GM23338 (cell line): Measurements from ENCODE around the gene CCDC9B.

Experiments used
- CREB1 ChIP-seq: fragments of 250-450 bp; sonication (Bioruptor Pico); IDR thresholded peaks from 2 replicates; pipeline ENCODE4 v1.5.0; 2020; ENCODE audit warnings: low read depth, mild to moderate bottlenecking, moderate library complexity
- CTCF ChIP-seq, 2 experiments: fragments of 200-600 bp in 1 of 2; sonication (generic) in 1 of 2; conservative IDR thresholded peaks; 2 replicates each; pipeline versions ENCODE4 v1.5.1 to v1.6.1; 2016 to 2017; ENCODE audit warnings: antibody characterized with exemption in 2 of 2, low read depth in 2 of 2, mild to moderate bottlenecking in 2 of 2, moderate library complexity in 1 of 2
- EZH2 ChIP-seq: fragments of 200-600 bp; sonication (generic); IDR thresholded peaks from one replicate; pipeline ENCODE4 v1.8.0; 2017; ENCODE audit warnings: antibody characterized with exemption, mild to moderate bottlenecking, low read depth; ENCODE audit not compliant: unreplicated experiment
- EZH2phosphoT487 ChIP-seq: fragments of 200-600 bp; sonication (generic); IDR thresholded peaks from one replicate; pipeline ENCODE4 v1.8.1; 2018; ENCODE audit warnings: antibody characterized with exemption; ENCODE audit not compliant: unreplicated experiment
- JUNB ChIP-seq: IDR thresholded peaks from one replicate; pipeline ENCODE4 v1.6.1; 2016; ENCODE audit warnings: antibody characterized with exemption; ENCODE audit not compliant: unreplicated experiment
- NANOG ChIP-seq: IDR thresholded peaks from 2 replicates; pipeline ENCODE4 v1.6.1; 2016; ENCODE audit warnings: antibody characterized with exemption, borderline replicate concordance
- POLR2AphosphoS5 ChIP-seq: IDR thresholded peaks from 2 replicates; pipeline ENCODE4 v1.6.1; 2016; ENCODE audit warnings: antibody characterized with exemption, low read depth

- TF ChIP-seq EZH2phosphoT487 (no peak), POLR2AphosphoS5 (no peak; the same call in 1 of the 2 replicates), CTCF (conservative IDR thresholded peaks at IDR 0.05; ENCODE audit: low read depth in 2 of 2) (peak; percentile 45 to 55), JUNB (no peak), CREB1 (CRISPR knock-in tag) (no peak), EZH2 (no peak), NANOG (no peak)
Measured at GRCh38 chr15:40307421-40308211, 33.1 kb downstream of the CCDC9B start, which contains the start of gene PLCB2.
